ENCODE results near the gene DCPS. TPM values are rescaled to one million over a fixed set of nuclear protein-coding genes. Genes with fewer than 3 reads are reported as not detected.
A peak's percentile ranks its signal among the peaks of the same experiment; 100 is the strongest.
"Not testable (repeated sequence)": the region's sequence is repeated elsewhere in the genome, so short reads cannot be mapped to it uniquely, and the experiment has no call there.

DCPS gene
- total RNA-seq, 1 experiment from 2014 or later = 33.2 TPM

- no peak overlapping the region for H3K27ac Mint-ChIP-seq (ENCODE audit: unreplicated experiment)
- no peak overlapping the region for H3K4me3 Mint-ChIP-seq (ENCODE audit: low read depth, unreplicated experiment)
- peaks cover 12% of the 10 kb centered on the region for H3K36me3 Mint-ChIP-seq (ENCODE audit: insufficient read depth, unreplicated experiment)
- intact Hi-C loops (cut with micrococcal nuclease; ENCODE audit: unreplicated experiment) = no loop called here
- no peaks in the 10 kb centered on the region for H3K9me3 Mint-ChIP-seq (ENCODE audit: low read depth, unreplicated experiment)
- no peak for TF ChIP-seq CTCF (IDR thresholded peaks at IDR 0.05; ENCODE audit: unreplicated experiment)
- no peaks in the 10 kb centered on the region for H3K27me3 Mint-ChIP-seq (ENCODE audit: unreplicated experiment)
- CTCF ChIA-PET = no interaction called here
- peaks cover 6% of the 10 kb centered on the region for H3K4me1 Mint-ChIP-seq (ENCODE audit: low read depth, unreplicated experiment)
- BruUV-seq (replicated peaks) = no TSS peak
- no peak for DNase-seq
Observed at GRCh38 chr11:126362879-126363655, 59.2 kb downstream of the DCPS start.

DNA sequence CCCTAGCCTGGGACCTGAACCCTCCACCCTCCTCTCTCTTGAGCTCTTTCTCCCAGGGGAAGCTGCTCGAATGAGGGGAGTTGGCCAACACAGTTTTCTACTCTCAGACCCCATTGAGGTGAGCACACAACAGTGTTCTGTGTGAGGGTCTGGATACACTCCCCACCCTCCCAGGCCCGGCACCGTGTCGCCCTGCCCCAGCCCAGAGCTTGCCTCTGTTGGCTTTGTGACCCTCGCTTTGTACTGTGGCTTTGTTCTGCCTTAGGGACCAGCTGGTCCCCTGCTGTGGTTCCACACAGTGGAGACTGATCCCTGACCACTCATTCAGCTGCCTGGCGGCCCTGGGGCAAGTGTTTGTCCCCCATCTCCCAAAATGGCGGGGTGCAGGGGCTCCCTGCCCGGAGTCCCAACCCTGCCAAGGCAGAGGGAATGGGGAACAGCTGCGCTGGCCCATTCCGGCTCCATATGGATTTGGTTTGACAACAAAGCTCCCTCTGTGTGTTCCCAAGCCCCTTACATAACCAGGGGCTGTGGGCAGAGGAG, 59.9 kb downstream of the DCPS start:
- TF ChIP-seq CTCF (IDR thresholded peaks at IDR 0.05; ENCODE audit: unreplicated experiment) = no peak
- Mint-ChIP-seq H3K27ac (ENCODE audit: unreplicated experiment) (no peak overlapping the region), H3K27me3 (ENCODE audit: unreplicated experiment) (no peaks in the 10 kb centered on the region), H3K4me1 (ENCODE audit: low read depth, unreplicated experiment) (peaks cover 6% of the 10 kb centered on the region), H3K4me3 (ENCODE audit: low read depth, unreplicated experiment) (no peak overlapping the region), H3K36me3 (ENCODE audit: insufficient read depth, unreplicated experiment) (peaks cover 12% of the 10 kb centered on the region), H3K9me3 (ENCODE audit: low read depth, unreplicated experiment) (no peaks in the 10 kb centered on the region)
- DNase-seq = no peak
- intact Hi-C loops (cut with micrococcal nuclease; ENCODE audit: unreplicated experiment) = no loop called here
- no TSS peak for BruUV-seq (replicated peaks)
- CTCF ChIA-PET = no interaction called here

- H3K27me3 Mint-ChIP-seq (ENCODE audit: unreplicated experiment); intact Hi-C loops (cut with micrococcal nuclease; ENCODE audit: unreplicated experiment); H3K4me3 Mint-ChIP-seq (ENCODE audit: low read depth, unreplicated experiment); CTCF ChIA-PET; H3K4me1 Mint-ChIP-seq (ENCODE audit: low read depth, unreplicated experiment); H3K9me3 Mint-ChIP-seq (ENCODE audit: low read depth, unreplicated experiment); H3K27ac Mint-ChIP-seq (ENCODE audit: unreplicated experiment); DNase-seq; BruUV-seq (replicated peaks): not testable (repeated sequence)
- peaks cover 12% of the 10 kb centered on the region for H3K36me3 Mint-ChIP-seq (ENCODE audit: insufficient read depth, unreplicated experiment)
Observed at GRCh38 chr11:126364735-126365134, 60.9 kb downstream of the DCPS start.

- H3K36me3 Mint-ChIP-seq (ENCODE audit: insufficient read depth, unreplicated experiment) = peaks cover 12% of the 10 kb centered on the region
- H3K4me1 Mint-ChIP-seq (ENCODE audit: low read depth, unreplicated experiment); intact Hi-C loops (cut with micrococcal nuclease; ENCODE audit: unreplicated experiment); H3K27ac Mint-ChIP-seq (ENCODE audit: unreplicated experiment); H3K4me3 Mint-ChIP-seq (ENCODE audit: low read depth, unreplicated experiment); H3K27me3 Mint-ChIP-seq (ENCODE audit: unreplicated experiment); CTCF ChIA-PET; BruUV-seq (replicated peaks); DNase-seq; H3K9me3 Mint-ChIP-seq (ENCODE audit: low read depth, unreplicated experiment): not testable (repeated sequence)
Observed at GRCh38 chr11:126365508-126365907, 61.6 kb downstream of the DCPS start.

- CTCF ChIA-PET = no interaction called here
- peak overlapping the region; percentile 20 for H3K27ac Mint-ChIP-seq (ENCODE audit: unreplicated experiment)
- TF ChIP-seq CTCF (IDR thresholded peaks at IDR 0.05; ENCODE audit: unreplicated experiment) = no peak
- H3K4me3 Mint-ChIP-seq (ENCODE audit: low read depth, unreplicated experiment) = no peak overlapping the region
- intact Hi-C loops (cut with micrococcal nuclease; ENCODE audit: unreplicated experiment) = no loop called here
- DNase-seq = no peak
- BruUV-seq (replicated peaks) = no TSS peak
- no peaks in the 10 kb centered on the region for H3K9me3 Mint-ChIP-seq (ENCODE audit: low read depth, unreplicated experiment)
- peaks cover 6% of the 10 kb centered on the region for H3K4me1 Mint-ChIP-seq (ENCODE audit: low read depth, unreplicated experiment)
- peaks cover 7% of the 10 kb centered on the region for H3K36me3 Mint-ChIP-seq (ENCODE audit: insufficient read depth, unreplicated experiment)
- no peaks in the 10 kb centered on the region for H3K27me3 Mint-ChIP-seq (ENCODE audit: unreplicated experiment)
Observed at GRCh38 chr11:126366064-126366822, 62.4 kb downstream of the DCPS start.

- H3K27me3 Mint-ChIP-seq (ENCODE audit: unreplicated experiment); CTCF ChIA-PET; DNase-seq; H3K4me3 Mint-ChIP-seq (ENCODE audit: low read depth, unreplicated experiment); intact Hi-C loops (cut with micrococcal nuclease; ENCODE audit: unreplicated experiment); BruUV-seq (replicated peaks); H3K9me3 Mint-ChIP-seq (ENCODE audit: low read depth, unreplicated experiment); H3K4me1 Mint-ChIP-seq (ENCODE audit: low read depth, unreplicated experiment); H3K36me3 Mint-ChIP-seq (ENCODE audit: insufficient read depth, unreplicated experiment): not testable (repeated sequence)
- H3K27ac Mint-ChIP-seq (ENCODE audit: unreplicated experiment) = peak overlapping the region; percentile 20
Observed at GRCh38 chr11:126366823-126367654, 63.2 kb downstream of the DCPS start.

DNA sequence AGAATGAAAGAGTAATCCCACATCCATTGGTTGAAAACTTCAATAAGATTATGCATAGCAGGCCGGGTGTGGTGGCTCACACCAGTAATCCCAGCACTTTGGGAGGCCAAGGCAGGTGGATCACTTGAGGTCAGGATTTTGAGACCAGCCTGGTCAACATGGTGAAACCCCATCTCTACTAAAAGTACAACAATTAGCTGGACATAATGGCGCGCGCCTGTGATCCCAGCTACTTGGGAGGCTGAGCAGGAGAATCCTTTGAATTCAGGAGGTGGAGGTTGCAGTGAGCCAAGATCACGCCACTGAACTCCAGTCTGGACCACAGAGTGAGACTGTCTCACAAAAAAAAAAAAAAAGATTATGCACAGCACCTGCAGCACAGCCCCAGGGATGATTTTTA, 63.9 kb downstream of the DCPS start:
- H3K27ac Mint-ChIP-seq (ENCODE audit: unreplicated experiment); H3K4me1 Mint-ChIP-seq (ENCODE audit: low read depth, unreplicated experiment); H3K36me3 Mint-ChIP-seq (ENCODE audit: insufficient read depth, unreplicated experiment); DNase-seq; H3K27me3 Mint-ChIP-seq (ENCODE audit: unreplicated experiment); CTCF ChIA-PET; H3K4me3 Mint-ChIP-seq (ENCODE audit: low read depth, unreplicated experiment); intact Hi-C loops (cut with micrococcal nuclease; ENCODE audit: unreplicated experiment); BruUV-seq (replicated peaks); H3K9me3 Mint-ChIP-seq (ENCODE audit: low read depth, unreplicated experiment): not testable (repeated sequence)

Measured in Calu3 (cell line).